Measurements from ENCODE around the gene VWA7.
A peak's percentile ranks its signal among the peaks of the same experiment; 100 is the strongest.
"Not testable (repeated sequence)": the region's sequence is repeated elsewhere in the genome, so short reads cannot be mapped to it uniquely, and the experiment has no call there.

VWA7 gene

GRCh38 chr6:31817133-31817928, 40.2 kb upstream of the VWA7 start:
- H3K27me3 ChIP-seq (ENCODE audit: insufficient read depth, low read length, poor library complexity); H3K79me2 ChIP-seq (ENCODE audit: insufficient read depth, low read length); DNase-seq; H3K36me3 ChIP-seq (ENCODE audit: insufficient read depth, low read length); H3K9ac ChIP-seq (ENCODE audit: low read depth, low read length); H2AFZ ChIP-seq (ENCODE audit: low read depth, low read length); H4K20me1 ChIP-seq (ENCODE audit: insufficient read depth, low read length); H3K27ac ChIP-seq (ENCODE audit: low read length); H3K9me3 ChIP-seq (ENCODE audit: insufficient read depth, low read length, severe bottlenecking): not testable (repeated sequence)
- peak overlapping the region in 1 of 2 experiments; percentile 47; a peak in 2 of 4 replicates for H3K4me3 ChIP-seq (ENCODE audit: low read depth in 1 of 2, low read length in 2 of 2)
- peak; percentile 68 for ATAC-seq (ENCODE audit: insufficient read depth, low read depth)
- H3K4me1 ChIP-seq (ENCODE audit: insufficient read depth, low read length) = peaks cover 16% of the 10 kb centered on the region
- H3K4me2 ChIP-seq (ENCODE audit: insufficient read depth, low read length) = peak overlapping the region; percentile 44; the same call in 1 of the 2 replicates

- no peak within 1 kb of the TSS; the same call in 1 of the 2 replicates for H2AFZ ChIP-seq (ENCODE audit: low read depth, low read length)
- no peak within 1 kb of the TSS for H3K9ac ChIP-seq (ENCODE audit: low read depth, low read length)
- H3K4me2 ChIP-seq (ENCODE audit: insufficient read depth, low read length) = no peak within 1 kb of the TSS
- DNase-seq (no peak), ATAC-seq (ENCODE audit: insufficient read depth, low read depth) (no peak)
- no peaks in the 10 kb centered on the region for H3K79me2 ChIP-seq (ENCODE audit: insufficient read depth, low read length)
- no peaks in the 10 kb centered on the region for H4K20me1 ChIP-seq (ENCODE audit: insufficient read depth, low read length)
- H3K27ac ChIP-seq (ENCODE audit: low read length) = no peak within 1 kb of the TSS
- H3K27me3 ChIP-seq (ENCODE audit: insufficient read depth, low read length, poor library complexity) = no peaks in the 10 kb centered on the region
- no peak for TF ChIP-seq CTCF (IDR thresholded peaks at IDR 0.05; ENCODE audit: borderline replicate concordance, extremely low read depth, low read length, poor library complexity, severe bottlenecking)
- no peak for TF ChIP-seq EZH2 (IDR thresholded peaks at IDR 0.05; ENCODE audit: borderline replicate concordance, low read depth, low read length, severe bottlenecking)
- H3K36me3 ChIP-seq (ENCODE audit: insufficient read depth, low read length) = no peaks in the 10 kb centered on the region
- H3K4me1 ChIP-seq (ENCODE audit: insufficient read depth, low read length) = no peaks in the 10 kb centered on the region
- H3K9me3 ChIP-seq (ENCODE audit: insufficient read depth, low read length, severe bottlenecking) = no peaks in the 10 kb centered on the region
- H3K4me3 ChIP-seq (ENCODE audit: low read depth in 1 of 2, low read length in 2 of 2) = no peak within 1 kb of the TSS
Measured at GRCh38 chr6:31815025-31815838, 38.1 kb upstream of the VWA7 start, which contains the start of the genes HSPA1A and HSPA1L. HSPA1A (plus strand) TSS chr6:31815543; CDS start chr6:31815757, 214 bp downstream. HSPA1L (minus strand) TSS chr6:31815283; CDS start chr6:31811972, 3,311 bp downstream.

GRCh38 chr6:31814677-31815024, 37.5 kb upstream of the VWA7 start:
- Histone ChIP-seq H3K4me1 (ENCODE audit: insufficient read depth, low read length) (no peaks in the 10 kb centered on the region), H3K4me3 (ENCODE audit: low read depth in 1 of 2, low read length in 2 of 2) (no peak overlapping the region), H3K9me3 (ENCODE audit: insufficient read depth, low read length, severe bottlenecking) (no peaks in the 10 kb centered on the region), H3K4me2 (ENCODE audit: insufficient read depth, low read length) (no peak overlapping the region), H3K36me3 (ENCODE audit: insufficient read depth, low read length) (no peaks in the 10 kb centered on the region), H3K79me2 (ENCODE audit: insufficient read depth, low read length) (no peaks in the 10 kb centered on the region), H2AFZ (ENCODE audit: low read depth, low read length) (no peak overlapping the region; the same call in 1 of the 2 replicates), H4K20me1 (ENCODE audit: insufficient read depth, low read length) (no peaks in the 10 kb centered on the region), H3K27me3 (ENCODE audit: insufficient read depth, low read length, poor library complexity) (no peaks in the 10 kb centered on the region), H3K27ac (ENCODE audit: low read length) (no peak overlapping the region), H3K9ac (ENCODE audit: low read depth, low read length) (no peak overlapping the region)
- DNase-seq (peak; percentile 52), ATAC-seq (ENCODE audit: insufficient read depth, low read depth) (peak; percentile 43; the same call in 1 of the 3 replicates)
- TF ChIP-seq EZH2 (IDR thresholded peaks at IDR 0.05; ENCODE audit: borderline replicate concordance, low read depth, low read length, severe bottlenecking) (no peak), CTCF (IDR thresholded peaks at IDR 0.05; ENCODE audit: borderline replicate concordance, extremely low read depth, low read length, poor library complexity, severe bottlenecking) (no peak)

- Histone ChIP-seq H3K27me3 (ENCODE audit: insufficient read depth, low read length, poor library complexity) (no peaks in the 10 kb centered on the region), H3K4me1 (ENCODE audit: insufficient read depth, low read length) (no peaks in the 10 kb centered on the region), H3K27ac (ENCODE audit: low read length) (no peak overlapping the region), H3K4me3 (ENCODE audit: low read depth in 1 of 2, low read length in 2 of 2) (no peak overlapping the region), H3K9me3 (ENCODE audit: insufficient read depth, low read length, severe bottlenecking) (no peaks in the 10 kb centered on the region), H2AFZ (ENCODE audit: low read depth, low read length) (no peak overlapping the region), H3K36me3 (ENCODE audit: insufficient read depth, low read length) (no peaks in the 10 kb centered on the region), H4K20me1 (ENCODE audit: insufficient read depth, low read length) (no peaks in the 10 kb centered on the region), H3K4me2 (ENCODE audit: insufficient read depth, low read length) (no peak overlapping the region), H3K9ac (ENCODE audit: low read depth, low read length) (no peak overlapping the region), H3K79me2 (ENCODE audit: insufficient read depth, low read length) (no peaks in the 10 kb centered on the region)
- ATAC-seq (ENCODE audit: insufficient read depth, low read depth) (no peak), DNase-seq (no peak)
- TF ChIP-seq EZH2 (IDR thresholded peaks at IDR 0.05; ENCODE audit: borderline replicate concordance, low read depth, low read length, severe bottlenecking) (no peak), CTCF (IDR thresholded peaks at IDR 0.05; ENCODE audit: borderline replicate concordance, extremely low read depth, low read length, poor library complexity, severe bottlenecking) (no peak)
Measured at GRCh38 chr6:31813465-31813849, 36.3 kb upstream of the VWA7 start.

Measured in DND-41 (cell line).